Sigmoid colon (tissue), 7 donors: ENCODE results near the gene NAA40. TPM values are rescaled to one million over a fixed set of nuclear protein-coding genes. Genes with fewer than 3 reads are reported as not detected.

Experiments used
- DNase-seq: peaks from one replicate; pipeline ENCODE4 v3.0.0-alpha.2; 2019
- H3K27ac ChIP-seq, 4 donors: fragments of 200-600 bp; sonication (generic); one replicate each; pipeline ENCODE4 v1.5.1; 2016 to 2019; ENCODE audit warnings: mild to moderate bottlenecking in 1 of 4
- H3K27me3 ChIP-seq, 3 donors: fragments of 200-600 bp; sonication (generic); one replicate each; pipeline ENCODE4 v1.5.1; 2019; ENCODE audit warnings: mild to moderate bottlenecking in 1 of 3
- H3K36me3 ChIP-seq, 4 donors: fragments of 200-600 bp; sonication (generic); one replicate each; pipeline ENCODE4 v1.5.1; 2016 to 2019
- H3K4me1 ChIP-seq, 4 donors: fragments of 200-600 bp; sonication (generic); one replicate each; pipeline ENCODE4 v1.5.1; 2017 to 2019
- H3K4me3 ChIP-seq, 4 donors: fragments of 200-600 bp; sonication (generic); one replicate each; pipeline ENCODE4 v1.5.1; 2017 to 2019; ENCODE audit warnings: mild to moderate bottlenecking in 2 of 4, moderate library complexity in 1 of 4
- H3K9me3 ChIP-seq, 4 donors: fragments of 200-600 bp in 3 of 4; sonication (generic) in 3 of 4; one replicate each; pipeline versions ENCODE4 v1.5.1 to v1.6.1; 2013 to 2019
- EP300 ChIP-seq, 4 donors: sonication (generic); formaldehyde crosslinking; IDR thresholded peaks; one replicate each; pipeline ENCODE4 v1.6.1; 2017; ENCODE audit warnings: antibody characterized with exemption in 4 of 4
- POLR2A ChIP-seq, 2 donors: fragments of 450-650 bp; IDR thresholded peaks; one replicate each; pipeline ENCODE4 v1.6.1; 2016; ENCODE audit warnings: antibody characterized with exemption in 2 of 2, mild to moderate bottlenecking in 2 of 2, moderate library complexity in 2 of 2
- POLR2AphosphoS5 ChIP-seq, 4 donors: sonication (generic); formaldehyde crosslinking; IDR thresholded peaks; one replicate each; pipeline ENCODE4 v1.6.1; 2017; ENCODE audit warnings: antibody characterized with exemption in 4 of 4
- WGBS, 2 donors: extraction: QIAGEN DNeasy Blood & Tissue Kit; methylation state at CpG; one replicate each; pipeline ENCODE4 v1.1.7; 2013; 5-methylcytosine and 5-hydroxymethylcytosine counted together
- intact Hi-C: fragments of 100-400 bp; cut with DNase I; formaldehyde crosslinking; loops from one replicate; pipeline ENCODE4 v1.15.1; 2023
- polyA plus RNA-seq, 3 donors: library from polyadenylated mRNA; stranded (reverse); fragments of 200-250 nt; gene quantifications; one replicate each; pipeline ENCODE4 v1.2.3, GENCODE V29; 2013
- small RNA-seq, 3 donors: library from RNA; depleted of rRNA; stranded (forward); fragments of <200 nt; gene quantifications; one replicate each; pipeline ENCODE3, GENCODE V24; 2016
- total RNA-seq, 4 donors: library from RNA; depleted of rRNA; stranded (reverse); fragments of >200 nt; gene quantifications; one replicate each; pipeline ENCODE4 v1.1.0, GENCODE V29; 2016
- donor health status: healthy with polysubstance abuse.
- donor health status: Bipolar disorder and iron deficiency.
- donor health status: healthy.

NAA40 gene
- total and polyA plus RNA-seq, 7 donors: 5.4 to 22.9 (median 7.4) TPM

GRCh38 chr11:64006398-64006797, 67.6 kb downstream of the NAA40 start:
- 67 to 76% methylated on average over 12 of the region's 12 CpGs for WGBS, 2 donors
- no peak overlapping the region for H3K4me3 ChIP-seq
- TF ChIP-seq POLR2A (IDR thresholded peaks at IDR 0.05) (no peak), EP300 (IDR thresholded peaks at IDR 0.05) (no peak), POLR2AphosphoS5 (IDR thresholded peaks at IDR 0.05) (no peak)
- no peaks in the 10 kb centered on the region for H3K36me3 ChIP-seq
- H3K27me3 ChIP-seq: no peaks in the 10 kb centered on the region
- H3K9me3 ChIP-seq: no peaks in the 10 kb centered on the region
- intact Hi-C loops: no loop called here
- peaks cover 0 to 29% (median 21%) of the 10 kb centered on the region in 4 donors for H3K4me1 ChIP-seq
- DNase-seq: no peak
- H3K27ac ChIP-seq: no peak overlapping the region

Small RNA genes lying within 50 kb of the gene (small RNA-seq; reads per million reads assigned to genes)
- gene RNU6-45P: 0 reads per million in 3 donors

Other genes starting within 250 kb of the NAA40 start
- 10 to 100 TPM; 11.1 to 20.4 (median 13.6) TPM for gene ZFTA, start 170.2 kb upstream of the NAA40 start, total RNA-seq
- gene ZFTA, start 170.2 kb upstream of the NAA40 start, polyA plus RNA-seq: 1 to 10 TPM in 2 of 3 donors, under 1 TPM in 1; 0.69 to 4.0 (median 3.6) TPM
- gene SPINDOC, start 125.5 kb upstream of the NAA40 start, total RNA-seq: 10 to 100 TPM; 12.2 to 15.2 (median 14.1) TPM
- 10 to 100 TPM in 1 of 3 donors, 1 to 10 TPM in 2; 4.6 to 11.7 (median 4.8) TPM for gene SPINDOC, start 125.5 kb upstream of the NAA40 start, polyA plus RNA-seq
- gene MARK2, start 99.9 kb upstream of the NAA40 start, total RNA-seq: 10 to 100 TPM; 14.3 to 24.6 (median 18.2) TPM
- 10 to 100 TPM; 25.8 to 49.3 (median 44.2) TPM for gene MARK2, start 99.9 kb upstream of the NAA40 start, polyA plus RNA-seq
- under 1 TPM; 0.49 to 0.83 (median 0.70) TPM for gene RCOR2, start 21.8 kb upstream of the NAA40 start, total RNA-seq
- 1 to 10 TPM in 1 of 3 donors, under 1 TPM in 2; 0.60 to 2.4 (median 0.69) TPM for gene RCOR2, start 21.8 kb upstream of the NAA40 start, polyA plus RNA-seq
- gene COX8A, start 35.6 kb downstream of the NAA40 start, total RNA-seq: 100 to 1,000 TPM; 419 to 659 (median 577) TPM
- gene COX8A, start 35.6 kb downstream of the NAA40 start, polyA plus RNA-seq: 1,000 to 10,000 TPM; 1,536 to 1,691 (median 1,674) TPM
- 10 to 100 TPM; 44.8 to 61.7 (median 57.8) TPM for gene OTUB1, start 47.4 kb downstream of the NAA40 start, total RNA-seq
- 10 to 100 TPM; 88.9 to 96.4 (median 91.3) TPM for gene OTUB1, start 47.4 kb downstream of the NAA40 start, polyA plus RNA-seq
- 1 to 10 TPM in 3 of 4 donors, under 1 TPM in 1; 0.99 to 6.9 (median 3.1) TPM for gene FLRT1, start 96.9 kb downstream of the NAA40 start, total RNA-seq
- under 1 TPM in 1 of 3 donors, not detected in 2; 0.66 TPM for gene FLRT1, start 96.9 kb downstream of the NAA40 start, polyA plus RNA-seq
- 10 to 100 TPM; 23.3 to 33.9 (median 25.8) TPM for gene MACROD1, start 227.1 kb downstream of the NAA40 start, total RNA-seq
- 10 to 100 TPM; 14.2 to 16.8 (median 14.8) TPM for gene MACROD1, start 227.1 kb downstream of the NAA40 start, polyA plus RNA-seq
- 10 to 100 TPM; 58.2 to 90.3 (median 81.0) TPM for gene STIP1, start 247.2 kb downstream of the NAA40 start, total RNA-seq
- 10 to 100 TPM; 38.4 to 84.3 (median 50.2) TPM for gene STIP1, start 247.2 kb downstream of the NAA40 start, polyA plus RNA-seq